Measurements from ENCODE around the gene PCNA.
"Not testable (repeated sequence)": the region's sequence is repeated elsewhere in the genome, so short reads cannot be mapped to it uniquely, and the experiment has no call there.

PCNA gene

DNA sequence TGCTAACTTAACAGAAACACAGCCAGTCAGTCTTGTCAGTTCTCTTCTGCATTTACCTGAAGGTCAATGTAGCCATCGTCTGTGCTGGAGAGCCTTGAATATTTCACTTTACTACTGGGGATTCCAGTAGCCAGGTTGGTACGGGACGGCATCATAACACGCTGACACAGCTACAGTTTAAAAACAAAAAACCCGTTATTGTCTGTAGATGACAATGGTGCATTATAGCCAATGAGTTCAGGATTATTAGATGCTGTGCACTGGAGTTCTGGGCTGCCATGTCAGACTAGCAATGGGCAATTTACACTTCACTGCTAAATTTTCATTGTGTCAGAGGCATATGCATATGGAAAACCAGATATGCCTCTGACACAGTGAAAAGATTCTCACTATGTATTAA, 10.5 kb downstream of the PCNA start:
- Histone ChIP-seq H3K36me3 (ENCODE audit: control insufficient read depth, insufficient read depth, low read length) (no peaks in the 10 kb centered on the region), H3K4me3 (ENCODE audit: low read depth, low read length) (no peak overlapping the region), H3K79me2 (no peaks in the 10 kb centered on the region), H3K27ac (no peak overlapping the region), H3K4me1 (peaks cover 5% of the 10 kb centered on the region), H3K9me3 (ENCODE audit: control insufficient read depth, low read length) (no peaks in the 10 kb centered on the region), H2AFZ (no peak overlapping the region), H3K9ac (no peak overlapping the region), H3K4me2 (ENCODE audit: low read length) (no peak overlapping the region), H3K27me3 (ENCODE audit: control insufficient read depth, insufficient read depth, low read length) (no peaks in the 10 kb centered on the region)
- no peak for TF ChIP-seq CTCF (IDR thresholded peaks at IDR 0.05)

DNA sequence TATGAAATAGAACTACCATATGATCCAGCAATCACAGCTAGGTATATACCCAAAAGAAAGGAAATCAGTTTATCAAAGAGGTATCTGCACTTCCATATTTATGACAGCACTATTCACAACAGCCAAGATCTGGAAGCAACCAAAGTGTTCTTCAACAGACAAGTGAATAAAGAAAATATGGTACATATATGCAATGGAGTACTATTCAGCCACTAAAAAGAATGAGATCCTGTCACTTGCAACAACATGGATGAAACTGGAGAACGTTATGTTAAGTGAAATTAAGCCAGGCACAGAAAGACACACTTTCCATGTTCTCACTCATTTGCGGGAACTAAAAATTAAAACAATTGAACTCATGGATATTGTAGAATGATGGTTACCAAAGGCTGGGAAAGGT, 15.3 kb downstream of the PCNA start:
- Histone ChIP-seq H3K27ac (no peak overlapping the region), H3K9me3 (ENCODE audit: control insufficient read depth, low read length) (no peaks in the 10 kb centered on the region), H2AFZ (no peak overlapping the region), H3K36me3 (ENCODE audit: control insufficient read depth, insufficient read depth, low read length) (no peaks in the 10 kb centered on the region), H3K4me1 (no peaks in the 10 kb centered on the region), H3K4me3 (ENCODE audit: low read depth, low read length) (no peak overlapping the region), H3K79me2 (no peaks in the 10 kb centered on the region), H3K4me2 (ENCODE audit: low read length) (no peak overlapping the region), H3K27me3 (ENCODE audit: control insufficient read depth, insufficient read depth, low read length) (no peaks in the 10 kb centered on the region), H3K9ac (no peak overlapping the region)
- TF ChIP-seq CTCF (IDR thresholded peaks at IDR 0.05), result no peak

- Histone ChIP-seq H3K4me3 (ENCODE audit: low read depth, low read length) (no peak overlapping the region), H3K36me3 (ENCODE audit: control insufficient read depth, insufficient read depth, low read length) (no peaks in the 10 kb centered on the region), H3K27ac (no peak overlapping the region), H3K27me3 (ENCODE audit: control insufficient read depth, insufficient read depth, low read length) (no peaks in the 10 kb centered on the region), H3K9me3 (ENCODE audit: control insufficient read depth, low read length) (no peaks in the 10 kb centered on the region), H3K4me2 (ENCODE audit: low read length) (no peak overlapping the region), H3K9ac (no peak overlapping the region), H2AFZ (no peak overlapping the region), H3K79me2 (no peaks in the 10 kb centered on the region), H3K4me1 (no peaks in the 10 kb centered on the region)
- peak; percentile 94 for TF ChIP-seq CTCF (IDR thresholded peaks at IDR 0.05)
Measured at GRCh38 chr20:5100684-5101347, 18.9 kb downstream of the PCNA start.

- H3K4me1 ChIP-seq; H3K4me3 ChIP-seq (ENCODE audit: low read depth, low read length); H3K27ac ChIP-seq; H3K36me3 ChIP-seq (ENCODE audit: control insufficient read depth, insufficient read depth, low read length); H3K9me3 ChIP-seq (ENCODE audit: control insufficient read depth, low read length); H3K79me2 ChIP-seq; H3K4me2 ChIP-seq (ENCODE audit: low read length); H3K27me3 ChIP-seq (ENCODE audit: control insufficient read depth, insufficient read depth, low read length); H2AFZ ChIP-seq; H3K9ac ChIP-seq: not testable (repeated sequence)
Measured at GRCh38 chr20:5099909-5100308, 19.8 kb downstream of the PCNA start.

DNA sequence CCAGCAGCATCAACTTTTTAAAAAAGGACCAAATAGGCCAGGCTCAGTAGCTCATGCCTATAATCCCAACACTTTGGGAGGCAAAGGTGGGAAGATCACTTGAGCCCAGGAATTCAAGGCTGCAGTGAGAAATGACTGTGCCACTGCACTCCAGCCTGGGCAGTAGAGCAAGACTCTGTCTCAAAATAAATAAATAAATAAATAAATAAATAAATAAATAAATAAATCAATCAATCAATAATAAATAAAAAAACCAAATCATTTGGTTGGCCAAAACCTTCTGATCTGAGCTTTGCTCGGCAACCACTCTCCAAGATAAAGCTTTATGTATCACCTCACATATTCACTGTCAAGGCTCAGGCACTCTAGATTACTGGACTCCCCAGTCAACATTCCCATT, 20.7 kb downstream of the PCNA start:
- not testable (repeated sequence) for H3K9me3 ChIP-seq (ENCODE audit: control insufficient read depth, low read length); H2AFZ ChIP-seq; H3K36me3 ChIP-seq (ENCODE audit: control insufficient read depth, insufficient read depth, low read length); H3K9ac ChIP-seq; H3K27me3 ChIP-seq (ENCODE audit: control insufficient read depth, insufficient read depth, low read length); H3K4me1 ChIP-seq; H3K4me2 ChIP-seq (ENCODE audit: low read length); H3K27ac ChIP-seq; H3K4me3 ChIP-seq (ENCODE audit: low read depth, low read length); H3K79me2 ChIP-seq

DNA sequence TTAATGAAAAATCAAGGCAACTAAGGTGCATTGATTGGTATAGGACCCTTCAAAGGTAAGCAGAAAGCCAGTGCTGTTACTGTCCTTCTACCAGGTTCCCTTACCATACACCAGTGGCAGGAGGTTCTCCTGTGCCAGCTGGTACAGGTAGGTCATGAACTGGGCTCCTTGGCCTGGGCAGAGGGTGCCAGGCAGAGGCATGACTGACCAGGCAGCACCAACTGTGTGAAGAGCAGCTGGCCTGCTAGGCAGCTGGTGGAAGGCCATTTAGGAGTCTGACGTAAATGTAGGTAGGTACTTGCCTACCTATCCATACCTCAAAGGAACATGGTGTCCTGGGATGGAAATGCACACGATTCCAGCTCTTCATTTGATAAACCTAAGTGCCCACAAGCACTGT, 23.3 kb downstream of the PCNA start:
- no peak overlapping the region for H3K27ac ChIP-seq

More for the DNA sequence above, 23.3 kb downstream of the PCNA start:
- Histone ChIP-seq H3K27me3 (ENCODE audit: control insufficient read depth, insufficient read depth, low read length) (no peaks in the 10 kb centered on the region), H3K4me2 (ENCODE audit: low read length) (no peak overlapping the region), H2AFZ (no peak overlapping the region), H3K9ac (no peak overlapping the region), H3K4me1 (no peaks in the 10 kb centered on the region), H3K9me3 (ENCODE audit: control insufficient read depth, low read length) (no peaks in the 10 kb centered on the region), H3K36me3 (ENCODE audit: control insufficient read depth, insufficient read depth, low read length) (no peaks in the 10 kb centered on the region), H3K79me2 (no peaks in the 10 kb centered on the region), H3K4me3 (ENCODE audit: low read depth, low read length) (no peak overlapping the region)
- no peak for TF ChIP-seq CTCF (IDR thresholded peaks at IDR 0.05)

Data from parathyroid adenoma (tissue), 2 donors.